ENCODE data around the gene PLCB1.

The PLCB1 gene

DNA sequence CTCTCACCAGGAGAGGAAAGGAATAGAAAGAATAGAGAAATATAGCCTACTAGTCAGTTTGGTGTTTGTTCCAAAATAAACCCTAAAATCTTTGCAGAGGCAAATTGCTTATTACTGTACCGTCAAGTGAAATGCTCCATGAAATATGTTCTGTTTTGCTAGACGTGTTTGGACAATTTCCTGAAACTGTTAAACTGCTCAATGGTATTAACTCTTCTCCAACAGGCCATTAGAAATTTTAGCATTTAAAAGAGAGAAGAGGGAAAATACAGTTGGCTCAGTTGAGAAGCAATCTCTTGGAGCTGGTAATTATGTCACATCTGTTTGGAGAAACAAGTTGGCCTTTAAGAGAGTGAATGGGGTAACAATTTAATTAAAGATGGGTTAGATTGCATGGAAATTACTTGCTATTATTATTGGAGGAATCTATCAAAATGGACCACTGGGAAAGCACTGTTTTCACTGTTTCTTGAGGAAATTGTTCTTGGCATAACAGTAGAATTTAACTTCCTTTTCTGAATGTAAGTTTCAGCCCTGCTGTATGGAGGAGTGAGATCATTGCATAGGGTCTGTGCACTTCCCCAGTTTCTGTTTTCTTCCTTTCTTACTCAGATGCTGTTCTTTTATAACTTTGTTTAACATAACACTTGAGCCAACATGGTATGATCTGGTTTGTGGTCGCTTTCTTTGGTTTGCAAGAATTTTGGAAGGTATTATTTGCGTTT is 373.6 kb downstream of the PLCB1 start:
- Histone ChIP-seq H3K4me3 (ENCODE audit: low read depth, low read length) (no peak overlapping the region), H3K27me3 (ENCODE audit: insufficient read depth, low read depth, severe bottlenecking) (no peaks in the 10 kb centered on the region), H3K36me3 (no peaks in the 10 kb centered on the region), H3K27ac (no peak overlapping the region), H3K9me3 (ENCODE audit: severe bottlenecking) (no peaks in the 10 kb centered on the region)
- TF ChIP-seq, protein P1, sequence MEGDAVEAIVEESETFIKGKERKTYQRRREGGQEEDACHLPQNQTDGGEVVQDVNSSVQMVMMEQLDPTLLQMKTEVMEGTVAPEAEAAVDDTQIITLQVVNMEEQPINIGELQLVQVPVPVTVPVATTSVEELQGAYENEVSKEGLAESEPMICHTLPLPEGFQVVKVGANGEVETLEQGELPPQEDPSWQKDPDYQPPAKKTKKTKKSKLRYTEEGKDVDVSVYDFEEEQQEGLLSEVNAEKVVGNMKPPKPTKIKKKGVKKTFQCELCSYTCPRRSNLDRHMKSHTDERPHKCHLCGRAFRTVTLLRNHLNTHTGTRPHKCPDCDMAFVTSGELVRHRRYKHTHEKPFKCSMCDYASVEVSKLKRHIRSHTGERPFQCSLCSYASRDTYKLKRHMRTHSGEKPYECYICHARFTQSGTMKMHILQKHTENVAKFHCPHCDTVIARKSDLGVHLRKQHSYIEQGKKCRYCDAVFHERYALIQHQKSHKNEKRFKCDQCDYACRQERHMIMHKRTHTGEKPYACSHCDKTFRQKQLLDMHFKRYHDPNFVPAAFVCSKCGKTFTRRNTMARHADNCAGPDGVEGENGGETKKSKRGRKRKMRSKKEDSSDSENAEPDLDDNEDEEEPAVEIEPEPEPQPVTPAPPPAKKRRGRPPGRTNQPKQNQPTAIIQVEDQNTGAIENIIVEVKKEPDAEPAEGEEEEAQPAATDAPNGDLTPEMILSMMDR (IDR thresholded peaks at IDR 0.05; ENCODE audit: low read depth, low read length) = no peak
- DNase-seq = no peak

DNA sequence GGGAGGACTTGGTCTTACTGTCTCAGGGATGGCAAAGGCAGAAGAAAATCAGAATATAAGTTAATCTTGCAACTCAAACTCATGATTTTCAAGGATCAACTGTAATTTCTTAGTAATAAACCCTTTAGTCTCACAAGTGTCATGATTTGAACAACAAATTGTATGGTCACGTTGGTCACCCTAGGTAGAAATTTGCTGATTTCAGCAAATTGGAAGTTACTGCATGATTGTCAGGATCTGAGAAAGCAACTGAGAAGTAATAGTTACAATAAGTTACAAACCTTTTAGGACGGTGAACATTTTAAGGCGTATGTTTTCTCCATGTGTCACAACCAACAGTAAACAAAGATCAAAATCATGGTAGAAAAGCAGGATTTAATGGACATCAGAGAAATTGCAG is 375.2 kb downstream of the PLCB1 start:
- TF ChIP-seq, protein P1 (IDR thresholded peaks at IDR 0.05; ENCODE audit: low read depth, low read length) = no peak
- no peaks in the 10 kb centered on the region for H3K36me3 ChIP-seq
- H3K27ac ChIP-seq = no peak overlapping the region
- no peak for DNase-seq
- H3K9me3 ChIP-seq (ENCODE audit: severe bottlenecking) = no peaks in the 10 kb centered on the region
- no peak overlapping the region for H3K4me3 ChIP-seq (ENCODE audit: low read depth, low read length)
- H3K27me3 ChIP-seq (ENCODE audit: insufficient read depth, low read depth, severe bottlenecking) = no peaks in the 10 kb centered on the region

DNA sequence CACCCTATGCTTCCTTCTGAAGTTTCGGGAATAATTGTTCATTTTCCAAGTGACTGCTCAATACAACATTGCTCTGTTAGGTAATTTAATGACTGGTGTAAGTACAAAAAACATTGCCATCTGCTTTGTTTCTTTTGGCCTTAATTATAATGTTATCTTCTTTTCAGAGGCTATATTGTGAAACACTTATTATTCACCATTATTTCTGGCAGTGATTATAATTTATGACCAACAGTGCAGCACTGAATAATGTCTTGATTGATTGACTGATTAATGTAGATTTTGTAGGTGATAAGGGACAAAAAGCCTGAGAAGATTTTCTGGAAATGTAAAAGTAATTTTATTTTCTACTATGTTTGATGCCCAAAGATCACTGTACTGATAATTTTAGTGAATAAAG is 377.7 kb downstream of the PLCB1 start:
- TF ChIP-seq, protein P1 (IDR thresholded peaks at IDR 0.05; ENCODE audit: low read depth, low read length) = no peak
- no peak overlapping the region for H3K27ac ChIP-seq

DNA sequence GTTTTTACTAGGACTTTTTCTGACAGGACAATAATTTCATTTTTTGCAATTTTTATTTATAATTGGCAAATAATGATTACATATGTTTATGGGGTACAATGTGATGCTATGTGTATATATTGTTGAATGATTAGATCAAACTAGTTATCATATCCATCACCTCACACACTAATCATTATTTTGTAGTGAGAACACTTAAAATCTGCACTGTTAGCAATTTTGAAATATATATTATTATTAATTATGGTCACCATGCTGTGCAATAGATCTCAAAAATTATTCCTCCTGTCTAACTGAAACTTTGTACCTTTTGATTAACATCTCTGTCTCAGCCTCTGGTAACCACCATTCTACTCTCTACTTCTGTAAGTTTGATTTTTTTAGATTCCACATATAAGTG is 378.7 kb downstream of the PLCB1 start:
- no peaks in the 10 kb centered on the region for H3K27me3 ChIP-seq (ENCODE audit: insufficient read depth, low read depth, severe bottlenecking)
- TF ChIP-seq, protein P1 (IDR thresholded peaks at IDR 0.05; ENCODE audit: low read depth, low read length) = no peak
- no peak for DNase-seq

More for the DNA sequence above, 377.7 kb downstream of the PLCB1 start:
- no peaks in the 10 kb centered on the region for H3K36me3 ChIP-seq
- no peaks in the 10 kb centered on the region for H3K27me3 ChIP-seq (ENCODE audit: insufficient read depth, low read depth, severe bottlenecking)
- H3K4me3 ChIP-seq (ENCODE audit: low read depth, low read length) = no peak overlapping the region
- H3K9me3 ChIP-seq (ENCODE audit: severe bottlenecking) = no peaks in the 10 kb centered on the region
- no peak for DNase-seq

DNA sequence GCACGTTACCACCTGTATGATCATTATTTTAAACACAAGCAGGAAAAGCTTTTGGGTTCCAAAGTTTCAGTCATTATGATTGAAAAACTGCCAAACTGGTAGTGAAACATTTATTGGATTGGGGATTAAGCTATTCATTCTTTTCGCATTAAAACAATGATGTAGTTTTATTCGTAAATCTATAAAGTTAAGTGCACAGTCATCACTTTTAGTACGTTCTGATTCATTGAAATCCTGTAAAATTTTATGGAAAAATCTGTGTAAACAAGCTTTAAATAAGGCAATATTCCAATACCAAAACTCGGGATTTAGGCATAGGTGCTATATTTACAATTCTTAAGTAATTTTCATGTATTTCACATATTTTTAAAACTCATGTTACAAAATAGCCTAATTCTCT is 379.9 kb downstream of the PLCB1 start:
- TF ChIP-seq, protein P1 (IDR thresholded peaks at IDR 0.05; ENCODE audit: low read depth, low read length) = no peak
- no peaks in the 10 kb centered on the region for H3K27me3 ChIP-seq (ENCODE audit: insufficient read depth, low read depth, severe bottlenecking)

More for the DNA sequence above, 378.7 kb downstream of the PLCB1 start:
- Histone ChIP-seq H3K36me3 (no peaks in the 10 kb centered on the region), H3K9me3 (ENCODE audit: severe bottlenecking) (no peaks in the 10 kb centered on the region), H3K4me3 (ENCODE audit: low read depth, low read length) (no peak overlapping the region), H3K27ac (no peak overlapping the region)

More for the DNA sequence above, 379.9 kb downstream of the PLCB1 start:
- no peak for DNase-seq
- no peak overlapping the region for H3K4me3 ChIP-seq (ENCODE audit: low read depth, low read length)
- no peaks in the 10 kb centered on the region for H3K36me3 ChIP-seq
- H3K27ac ChIP-seq = no peak overlapping the region
- H3K9me3 ChIP-seq (ENCODE audit: severe bottlenecking) = no peaks in the 10 kb centered on the region
